Stimulated activated CD4-positive, alpha-beta T cell treated with anti-CD3 and anti-CD28 coated beads, Interleukin-1b, Interleukin-23, amount 100 ng/mL, for 48 hours (primary cell): ENCODE measurements around the gene KDELR3.

Experiments
- DNase-seq: peaks from one replicate; pipeline ENCODE4 v3.0.0-alpha.2; 2020

KDELR3 gene

GRCh38 chr22:38523479-38523878 is 55.6 kb downstream of the KDELR3 start:
- no peak for DNase-seq

- no peak for DNase-seq
These were observed 56.5 kb downstream of the KDELR3 start for GRCh38 chr22:38524429-38524828.

GRCh38 chr22:38531251-38531938 is 63.5 kb downstream of the KDELR3 start:
- no peak for DNase-seq
